Muscle of leg (tissue), 11 donors: ENCODE measurements around the gene SKOR1. TPM values are rescaled to one million over a fixed set of nuclear protein-coding genes. Genes with fewer than 3 reads are reported as not detected.

Source experiments
- DNase-seq: peaks from one replicate; pipeline ENCODE4 v3.0.0; 2013
- H3K27ac ChIP-seq: one replicate; pipeline ENCODE4 v1.5.1; 2013; ENCODE audit warnings: mild to moderate bottlenecking, low read length, control low read depth
- H3K27me3 ChIP-seq: one replicate; pipeline ENCODE4 v1.6.1; 2013; ENCODE audit warnings: low read length; ENCODE audit not compliant: control insufficient read depth, insufficient read depth
- H3K36me3 ChIP-seq: one replicate; pipeline ENCODE4 v1.6.1; 2013; ENCODE audit warnings: low read length; ENCODE audit not compliant: control insufficient read depth, insufficient read depth
- H3K4me1 ChIP-seq: one replicate; pipeline ENCODE4 v1.6.1; 2013; ENCODE audit warnings: low read length; ENCODE audit not compliant: control insufficient read depth, insufficient read depth
- H3K4me3 ChIP-seq: one replicate; pipeline ENCODE4 v1.5.1; 2013; ENCODE audit warnings: low read length, control low read depth
- H3K9me3 ChIP-seq: replicated peaks from 2 replicates; pipeline ENCODE4 v1.6.1; 2013; ENCODE audit warnings: low read depth, low read length; ENCODE audit not compliant: control insufficient read depth
- WGBS: methylation state at CpG from one replicate; pipeline ENCODE4 v1.1.5; 2013; ENCODE audit warnings: missing lambda C conversion rate; ENCODE audit not compliant: insufficient coverage; 5-methylcytosine and 5-hydroxymethylcytosine counted together
- polyA plus RNA-seq, 8 donors: library from polyadenylated mRNA; unstranded; fragments of 120-200 nt; gene quantifications; one replicate each; pipeline versions ENCODE4 v1.2.1 to v1.2.3, GENCODE V29; 2013; ENCODE audit warnings: inconsistent platforms in 1 of 8, low replicate concordance in 1 of 8; ENCODE audit not compliant: insufficient read length in 8 of 8, insufficient read depth in 1 of 8
- total RNA-seq: library from RNA; stranded (reverse); fragments of 120-200 nt; gene quantifications from one replicate; pipeline ENCODE4 v1.2.4, GENCODE V29; 2013

SKOR1 gene
- total and polyA plus RNA-seq, 9 donors, result 0.31 to 0.67 (median 0.43) TPM

DNA sequence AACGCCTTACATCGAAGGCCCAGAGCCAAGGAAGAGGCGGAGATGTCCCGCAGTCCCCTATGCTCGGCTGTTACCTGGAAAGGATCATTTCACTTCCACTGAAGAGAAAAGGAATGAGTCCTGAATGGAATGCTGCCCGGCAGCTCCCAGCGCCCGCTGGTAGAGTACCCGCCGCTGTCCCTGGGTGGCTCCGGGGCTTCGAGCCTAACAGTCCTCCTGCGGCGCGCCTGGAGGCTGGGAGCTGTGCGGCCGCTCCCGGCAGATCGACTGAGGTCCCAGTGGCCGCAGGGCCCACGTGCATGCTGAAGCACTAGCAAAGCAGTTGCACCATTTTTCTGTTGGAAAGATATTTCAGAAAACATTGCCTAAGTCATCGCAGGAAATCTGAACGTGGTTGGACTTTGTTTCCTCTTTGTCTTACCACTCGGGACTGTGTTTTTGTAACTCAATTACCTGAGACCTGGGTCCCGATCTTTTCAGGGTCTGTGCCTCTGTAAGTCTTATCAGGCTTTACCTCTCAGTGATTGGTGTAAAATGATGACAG is 13.6 kb downstream of the SKOR1 start:
- 3% methylated on average over 18 of the region's 25 CpGs for WGBS

DNA sequence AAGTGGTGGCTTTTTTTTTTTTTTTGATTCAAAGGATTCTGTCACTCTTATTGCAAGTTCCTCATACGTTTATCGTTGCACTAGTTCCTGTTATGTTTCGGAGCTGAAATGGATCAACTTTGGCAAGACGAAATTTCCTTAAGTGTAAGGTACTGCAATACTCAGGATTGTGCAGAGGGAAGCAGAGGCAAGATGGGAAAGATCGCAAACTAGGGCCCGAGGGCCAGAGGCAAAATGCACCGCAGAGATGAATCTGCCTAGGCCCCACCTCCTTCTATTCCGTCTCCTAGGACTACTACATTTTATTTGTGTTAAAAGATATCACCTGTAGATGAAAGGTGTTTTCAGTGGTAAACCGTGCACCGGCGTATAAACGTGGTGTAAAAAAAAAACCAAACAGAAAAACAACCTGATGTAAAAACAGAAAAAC is 14.2 kb downstream of the SKOR1 start:
- H3K4me1 ChIP-seq, result peaks cover 50% of the 10 kb centered on the region
- peaks cover 29% of the 10 kb centered on the region for H3K27me3 ChIP-seq
- WGBS, result no CpG with 5 or more reads among the region's 12 CpGs
- H3K27ac ChIP-seq, result peak overlapping the region; percentile 100
- DNase-seq, result peak; percentile 71
- H3K4me3 ChIP-seq, result peak overlapping the region; percentile 99
- H3K36me3 ChIP-seq, result no peaks in the 10 kb centered on the region
- H3K9me3 ChIP-seq, result no peaks in the 10 kb centered on the region

More for the DNA sequence above, 13.6 kb downstream of the SKOR1 start:
- H3K9me3 ChIP-seq, result no peaks in the 10 kb centered on the region
- peaks cover 36% of the 10 kb centered on the region for H3K27me3 ChIP-seq
- no peaks in the 10 kb centered on the region for H3K36me3 ChIP-seq
- H3K27ac ChIP-seq, result peak overlapping the region; percentile 50
- peaks cover 51% of the 10 kb centered on the region for H3K4me1 ChIP-seq
- peak overlapping the region; percentile 3 for H3K4me3 ChIP-seq
- no peak for DNase-seq

- WGBS, result under 1% methylated on average over 50 of the region's 62 CpGs
These were observed 14.8 kb downstream of the SKOR1 start, which contains the start of gene RNU6-1 for GRCh38 chr15:67839929-67840748. Gene RNU6-1 (minus strand): TSS chr15:67840045.

DNA sequence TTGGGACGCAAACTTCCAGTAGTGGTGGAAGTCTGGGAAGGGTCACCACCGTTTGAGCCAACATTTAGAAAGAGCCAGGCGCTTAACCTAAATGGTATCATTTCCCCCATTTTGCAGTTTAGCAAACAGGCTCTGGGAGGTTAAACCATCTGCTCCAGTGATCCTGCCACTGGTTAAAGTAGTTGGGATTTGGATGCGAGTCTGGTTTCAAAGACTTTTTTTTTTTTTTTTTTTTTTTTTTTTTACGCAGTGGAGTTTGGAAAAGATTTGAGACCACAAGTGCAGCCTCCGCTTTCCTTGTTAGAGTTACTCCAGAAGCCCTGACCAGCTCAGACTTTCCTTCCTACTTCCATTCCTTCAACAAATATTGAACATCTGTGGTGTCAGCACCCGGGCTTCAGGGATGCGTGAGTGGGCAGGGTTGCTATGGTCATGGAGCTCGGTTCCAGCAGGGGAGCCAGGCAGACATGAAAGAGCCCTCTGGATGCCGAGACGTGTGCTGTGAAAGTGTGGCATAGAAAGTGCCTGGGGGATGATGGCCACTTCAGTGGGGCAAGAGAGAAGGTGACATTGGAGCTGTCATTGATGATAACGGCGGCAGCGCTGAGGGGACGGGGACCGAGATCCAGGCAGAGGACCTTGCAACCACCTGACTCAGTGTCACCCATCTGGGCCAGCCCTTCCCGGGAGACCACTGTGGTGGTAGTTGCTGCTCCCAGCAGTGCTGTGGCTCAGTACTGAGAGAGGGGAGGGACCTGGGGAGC is 15.6 kb downstream of the SKOR1 start:
- 17% methylated on average over 11 of the region's 17 CpGs for WGBS

More at GRCh38 chr15:67839929-67840748, 14.8 kb downstream of the SKOR1 start, which contains the start of gene RNU6-1:
- peak; percentile 98 for DNase-seq
- Histone ChIP-seq H3K4me3 (peak within 1 kb of the TSS; percentile 99), H3K9me3 (no peaks in the 10 kb centered on the region), H3K4me1 (peaks cover 44% of the 10 kb centered on the region), H3K27ac (peak within 1 kb of the TSS; percentile 100), H3K27me3 (peaks cover 23% of the 10 kb centered on the region), H3K36me3 (no peaks in the 10 kb centered on the region)

GRCh38 chr15:67841513-67841762 is 16.1 kb downstream of the SKOR1 start:
- peaks cover 34% of the 10 kb centered on the region for H3K4me1 ChIP-seq
- peak overlapping the region; percentile 100 for H3K27ac ChIP-seq
- DNase-seq, result no peak
- WGBS, result no CpG with 5 or more reads among the region's 4 CpGs
- H3K27me3 ChIP-seq, result peaks cover 12% of the 10 kb centered on the region
- H3K36me3 ChIP-seq, result no peaks in the 10 kb centered on the region
- no peaks in the 10 kb centered on the region for H3K9me3 ChIP-seq
- peak overlapping the region; percentile 99 for H3K4me3 ChIP-seq

More for the DNA sequence above, 15.6 kb downstream of the SKOR1 start:
- DNase-seq, result peak; percentile 90
- Histone ChIP-seq H3K27ac (peak overlapping the region; percentile 100), H3K9me3 (no peaks in the 10 kb centered on the region), H3K4me3 (peak overlapping the region; percentile 99), H3K4me1 (peaks cover 37% of the 10 kb centered on the region), H3K27me3 (peaks cover 15% of the 10 kb centered on the region), H3K36me3 (no peaks in the 10 kb centered on the region)

- no peak for DNase-seq
- peaks cover 27% of the 10 kb centered on the region for H3K4me1 ChIP-seq
- H3K36me3 ChIP-seq, result no peaks in the 10 kb centered on the region
- H3K4me3 ChIP-seq, result no peak overlapping the region
- WGBS, result 38% methylated on average over 7 of the region's 7 CpGs
- H3K27ac ChIP-seq, result peak overlapping the region; percentile 76
- peaks cover 3% of the 10 kb centered on the region for H3K27me3 ChIP-seq
- no peaks in the 10 kb centered on the region for H3K9me3 ChIP-seq
These were observed 17.8 kb downstream of the SKOR1 start for GRCh38 chr15:67843092-67843501.

DNA sequence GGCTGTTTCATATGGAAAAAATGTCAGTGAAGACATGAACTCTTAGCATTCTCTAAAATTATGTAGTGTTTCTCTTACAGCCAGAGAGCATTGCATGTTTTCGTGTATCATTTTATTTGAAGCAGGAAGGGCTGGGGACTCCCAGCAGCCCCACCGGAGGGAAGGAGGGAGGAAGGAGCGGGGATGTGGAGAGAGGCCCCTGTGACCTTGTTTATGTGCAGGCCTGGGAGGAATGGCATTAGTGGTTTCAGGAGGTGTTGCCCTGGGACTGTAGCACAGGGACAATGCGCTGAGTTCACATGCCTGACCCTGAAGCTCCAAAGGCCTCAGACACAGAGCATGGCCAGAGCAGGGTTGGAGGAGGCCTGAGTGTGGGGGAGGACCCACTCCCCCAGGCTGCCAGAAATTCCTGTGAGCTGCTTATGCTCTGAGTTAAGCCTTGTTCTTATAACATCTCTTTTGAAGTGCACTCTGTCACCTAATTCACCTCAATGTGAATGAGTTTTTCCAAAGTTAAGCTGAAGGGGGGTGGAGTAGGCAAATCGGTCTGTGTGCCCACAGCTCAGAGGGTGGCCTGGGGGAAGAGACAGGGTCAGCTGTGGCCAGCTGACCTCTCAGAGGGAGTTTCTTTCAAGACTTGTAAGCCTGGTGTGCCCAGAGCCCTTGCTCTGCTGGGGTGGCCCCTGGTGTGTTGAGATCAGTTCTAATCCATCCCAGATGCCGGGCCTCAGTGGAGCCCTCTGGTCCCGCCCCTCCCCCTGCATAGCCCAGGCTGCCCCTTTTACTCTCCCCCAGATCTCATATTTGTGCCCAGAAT is 18.5 kb downstream of the SKOR1 start:
- DNase-seq, result peak; percentile 67
- peaks cover 24% of the 10 kb centered on the region for H3K4me1 ChIP-seq
- peak overlapping the region; percentile 76 for H3K27ac ChIP-seq
- H3K36me3 ChIP-seq, result no peaks in the 10 kb centered on the region
- no peaks in the 10 kb centered on the region for H3K27me3 ChIP-seq
- no peaks in the 10 kb centered on the region for H3K9me3 ChIP-seq
- H3K4me3 ChIP-seq, result no peak overlapping the region
- 9% methylated on average over 2 of the region's 7 CpGs for WGBS

- no peaks in the 10 kb centered on the region for H3K27me3 ChIP-seq
- peaks cover 4% of the 10 kb centered on the region for H3K9me3 ChIP-seq
- no peaks in the 10 kb centered on the region for H3K36me3 ChIP-seq
- WGBS, result 74% methylated on average over 2 of the region's 5 CpGs
- H3K27ac ChIP-seq, result no peak overlapping the region
- H3K4me1 ChIP-seq, result peaks cover 19% of the 10 kb centered on the region
- no peak for DNase-seq
- no peak overlapping the region for H3K4me3 ChIP-seq
These were observed 20.7 kb downstream of the SKOR1 start for GRCh38 chr15:67845974-67846373.

DNA sequence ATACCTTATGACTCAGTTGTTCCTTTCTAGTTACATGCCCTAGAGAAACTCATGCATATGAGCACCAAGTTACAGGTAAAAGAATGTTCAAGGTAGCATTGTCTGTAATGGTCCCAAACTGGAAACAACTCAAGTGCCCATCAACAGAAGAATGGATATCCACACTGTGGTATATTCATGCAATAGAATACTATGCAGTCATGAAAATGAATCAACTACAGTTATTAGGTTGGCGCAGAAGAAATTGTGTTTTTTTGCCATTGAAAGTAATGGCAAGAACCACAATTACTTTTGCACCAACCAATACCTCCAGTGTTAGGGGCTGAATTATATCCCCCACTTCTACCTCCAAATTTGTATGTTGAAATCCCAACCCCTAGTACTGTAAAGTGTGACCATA is 24.2 kb downstream of the SKOR1 start:
- Histone ChIP-seq H3K4me1 (no peaks in the 10 kb centered on the region), H3K36me3 (no peaks in the 10 kb centered on the region), H3K9me3 (peaks cover 4% of the 10 kb centered on the region), H3K27me3 (no peaks in the 10 kb centered on the region), H3K27ac (no peak overlapping the region), H3K4me3 (no peak overlapping the region)
- DNase-seq, result no peak
- WGBS, result no CpG with 5 or more reads among the region's 1 CpG
